Stimulated activated CD4-positive, alpha-beta T cell treated with anti-CD3 and anti-CD28 coated beads, TNF-alpha, amount 100 ng/mL, for 4 hours (primary cell): ENCODE data around the gene SPINK2.

Source experiments
- DNase-seq, 3 experiments: peaks; one replicate each; pipeline ENCODE4 v3.0.0-alpha.2; 2020; ENCODE audit warnings: low read depth in 3 of 3

SPINK2 gene

GRCh38 chr4:56799824-56800756 is 21.4 kb downstream of the SPINK2 start:
- peak; percentile 50 to 73 (median 65) for DNase-seq

- DNase-seq, result no peak
These were observed 22.2 kb downstream of the SPINK2 start for GRCh38 chr4:56799161-56799759.

- DNase-seq, result no peak
These were observed 25.3 kb downstream of the SPINK2 start for GRCh38 chr4:56796211-56796610.

- DNase-seq, result no peak
These were observed 30.2 kb downstream of the SPINK2 start for GRCh38 chr4:56791316-56791715.

GRCh38 chr4:56790691-56791091 is 30.8 kb downstream of the SPINK2 start:
- no peak for DNase-seq

GRCh38 chr4:56788081-56788480 is 33.4 kb downstream of the SPINK2 start:
- DNase-seq, result no peak

GRCh38 chr4:56787380-56787779 is 34.1 kb downstream of the SPINK2 start:
- DNase-seq, result no peak

GRCh38 chr4:56786955-56787354 is 34.5 kb downstream of the SPINK2 start:
- no peak for DNase-seq

- DNase-seq, result no peak
These were observed 37.5 kb downstream of the SPINK2 start for GRCh38 chr4:56783986-56784385.

- no peak for DNase-seq
These were observed 39.5 kb downstream of the SPINK2 start for GRCh38 chr4:56782019-56782418.

- DNase-seq, result no peak
These were observed 48.2 kb downstream of the SPINK2 start for GRCh38 chr4:56773346-56773745.

GRCh38 chr4:56772134-56772533 is 49.4 kb downstream of the SPINK2 start:
- no peak for DNase-seq

GRCh38 chr4:56768763-56769162 is 52.7 kb downstream of the SPINK2 start:
- DNase-seq, result no peak

- DNase-seq, result no peak
These were observed 53.2 kb downstream of the SPINK2 start for GRCh38 chr4:56768316-56768715.

GRCh38 chr4:56767567-56767966 is 53.9 kb downstream of the SPINK2 start:
- no peak for DNase-seq

GRCh38 chr4:56764775-56765174 is 56.7 kb downstream of the SPINK2 start:
- no peak for DNase-seq

- no peak for DNase-seq
These were observed 57.3 kb downstream of the SPINK2 start for GRCh38 chr4:56764223-56764622.

GRCh38 chr4:56762484-56763250 is 58.8 kb downstream of the SPINK2 start:
- DNase-seq, result peak in 1 of 3 experiments; percentile 6

GRCh38 chr4:56760183-56760582 is 61.3 kb downstream of the SPINK2 start:
- DNase-seq, result no peak
